COLO829 (cell line): ENCODE data around the gene WBP1.
A peak's percentile ranks its signal among the peaks of the same experiment; 100 is the strongest.
"Not testable (repeated sequence)": the region's sequence is repeated elsewhere in the genome, so short reads cannot be mapped to it uniquely, and the experiment has no call there.

Experiments
- DNase-seq: peaks from one replicate; pipeline ENCODE4 v3.0.0; 2012; ENCODE audit warnings: low spot score

Gene WBP1

GRCh38 chr2:74454654-74455511 is 3.4 kb upstream of the WBP1 start, which contains the start of gene INO80B:
Gene INO80B (plus strand): TSS chr2:74455087. CDS start chr2:74455117, 30 bp downstream.
- peak; percentile 94 for DNase-seq

GRCh38 chr2:74457129-74457548 is 1.1 kb upstream of the WBP1 start:
- no peak for DNase-seq

GRCh38 chr2:74457549-74458131 is 598 bp upstream of the WBP1 start:
- DNase-seq, result no peak

- no peak for DNase-seq
Observed at GRCh38 chr2:74458938-74459363, 713 bp downstream of the WBP1 start.

- not testable (repeated sequence) for DNase-seq
Observed at GRCh38 chr2:74459503-74460118, 1.4 kb downstream of the WBP1 start.

GRCh38 chr2:74460187-74460586 is 1.9 kb downstream of the WBP1 start:
- DNase-seq, result not testable (repeated sequence)

GRCh38 chr2:74461187-74462053 is 3.2 kb downstream of the WBP1 start:
- no peak for DNase-seq

- DNase-seq, result no peak
Observed at GRCh38 chr2:74462054-74462785, 4.0 kb downstream of the WBP1 start.

GRCh38 chr2:74462786-74463105 is 4.5 kb downstream of the WBP1 start:
- DNase-seq, result no peak

- DNase-seq, result no peak
Observed at GRCh38 chr2:74464406-74464805, 6.2 kb downstream of the WBP1 start.

GRCh38 chr2:74470742-74471141 is 12.5 kb downstream of the WBP1 start:
- DNase-seq, result not testable (repeated sequence)

GRCh38 chr2:74471332-74472065 is 13.3 kb downstream of the WBP1 start:
- DNase-seq, result no peak

- peak; percentile 47 for DNase-seq
Observed at GRCh38 chr2:74472086-74472944, 14.1 kb downstream of the WBP1 start, which contains the start of gene MRPL53. Gene MRPL53 (minus strand): TSS chr2:74472680. CDS start chr2:74472660, 20 bp downstream.

GRCh38 chr2:74472945-74473258 is 14.7 kb downstream of the WBP1 start:
- no peak for DNase-seq

GRCh38 chr2:74474481-74474880 is 16.2 kb downstream of the WBP1 start:
- no peak for DNase-seq

GRCh38 chr2:74474899-74475298 is 16.7 kb downstream of the WBP1 start:
- DNase-seq, result no peak

GRCh38 chr2:74481431-74481830 is 23.2 kb downstream of the WBP1 start:
- no peak for DNase-seq

GRCh38 chr2:74481961-74482800 is 23.9 kb downstream of the WBP1 start:
- DNase-seq, result no peak
